Esophagus squamous epithelium (tissue), 5 donors: ENCODE results near the gene METTL3. TPM values are rescaled to one million over a fixed set of nuclear protein-coding genes. Genes with fewer than 3 reads are reported as not detected.

Experiments used
- DNase-seq: peaks from one replicate; lab custom pipeline; 2025; lab: John Stamatoyannopoulos, UW
- H3K27ac ChIP-seq, 4 donors: fragments of 200-600 bp; sonication (generic); one replicate each; pipeline ENCODE4 v1.5.1; 2016 to 2019; ENCODE audit warnings: mild to moderate bottlenecking in 1 of 4
- H3K27me3 ChIP-seq, 4 donors: fragments of 200-600 bp; sonication (generic); 1 replicate in 3 of 4; 2 replicates in 1 of 4; pipeline versions ENCODE4 v1.5.1 to v1.6.0; 2017 to 2021; ENCODE audit warnings: antibody characterized with exemption in 1 of 4
- H3K36me3 ChIP-seq, 3 donors: fragments of 200-600 bp; sonication (generic); one replicate each; pipeline ENCODE4 v1.5.1; 2016 to 2019
- H3K4me1 ChIP-seq, 3 donors: fragments of 200-600 bp; sonication (generic); one replicate each; pipeline ENCODE4 v1.5.1; 2017 to 2019
- H3K4me3 ChIP-seq, 4 donors: fragments of 200-600 bp; sonication (generic); 1 replicate in 3 of 4; 2 replicates in 1 of 4; pipeline ENCODE4 v1.5.1; 2016 to 2019; ENCODE audit warnings: mild to moderate bottlenecking in 2 of 4, moderate library complexity in 1 of 4
- H3K9me3 ChIP-seq, 3 donors: fragments of 200-600 bp; sonication (generic); one replicate each; pipeline ENCODE4 v1.5.1; 2016 to 2019
- POLR2A ChIP-seq, 4 donors: fragments of 450-650 bp; IDR thresholded peaks; one replicate each; pipeline ENCODE4 v1.6.1; 2017; ENCODE audit warnings: antibody characterized with exemption in 4 of 4, mild to moderate bottlenecking in 4 of 4, moderate library complexity in 3 of 4
- WGBS, 2 donors: methylation state at CpG; one replicate each; pipeline ENCODE4 v1.1.5; 2018; 5-methylcytosine and 5-hydroxymethylcytosine counted together
- intact Hi-C: fragments of 100-400 bp; cut with DNase I; formaldehyde crosslinking; loops from one replicate; pipeline ENCODE4 v1.15.0; 2022
- total RNA-seq, 4 donors: library from RNA; depleted of rRNA; stranded (reverse); fragments of >200 nt; gene quantifications; one replicate each; pipeline ENCODE4 v1.1.0, GENCODE V29; 2016
- TF ChIP-seq, protein P1 (sequence below), 6 experiments: fragments of 450-650 bp in 4 of 6; fragments of 200-600 bp in 2 of 6; sonication (generic) in 2 of 6; IDR thresholded peaks; one replicate each; pipeline ENCODE4 v1.5.1; 2016 to 2019; ENCODE audit warnings: antibody characterized with exemption in 6 of 6, mild to moderate bottlenecking in 4 of 6, moderate library complexity in 4 of 6
- donor health status: DM: yes; HTN: yes; CAD: no.

The METTL3 gene
- total RNA-seq, 4 donors from 2014 or later = 26.0 to 65.0 (median 33.7) TPM

DNA sequence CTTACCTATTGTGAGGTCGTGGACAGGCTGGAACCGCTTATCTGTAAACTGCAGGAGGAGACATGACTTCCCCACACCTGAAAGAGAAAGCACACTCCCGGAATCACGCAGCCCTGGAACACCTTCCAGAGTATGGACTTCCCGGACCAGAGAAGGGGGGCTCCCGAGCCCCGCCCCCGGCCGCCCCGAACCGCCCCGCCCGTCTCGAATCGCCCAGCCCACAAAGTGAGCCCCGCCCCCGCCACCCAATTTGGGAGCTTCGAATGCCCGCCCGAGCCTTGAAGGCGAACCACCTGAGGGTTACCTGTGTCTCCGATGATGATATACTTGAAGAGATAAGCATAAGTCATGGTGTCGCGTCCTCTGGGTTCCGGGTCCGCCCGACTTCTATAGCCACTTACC, 34.6 kb downstream of the METTL3 start:
- 0 to 1% methylated on average over 9 to 11 of the region's 27 CpGs for WGBS, 2 donors
- peak overlapping the region; percentile 92 to 96 (median 95) for H3K27ac ChIP-seq
- peaks cover 10 to 34% (median 16%) of the 10 kb centered on the region in 3 donors for H3K4me1 ChIP-seq
- H3K36me3 ChIP-seq = peaks cover 0 to 53% (median 7%) of the 10 kb centered on the region in 3 donors
- H3K9me3 ChIP-seq = no peaks in the 10 kb centered on the region
- H3K27me3 ChIP-seq = no peaks in the 10 kb centered on the region
- intact Hi-C loops = no loop called here
- no peak for DNase-seq
- TF ChIP-seq, protein P1, sequence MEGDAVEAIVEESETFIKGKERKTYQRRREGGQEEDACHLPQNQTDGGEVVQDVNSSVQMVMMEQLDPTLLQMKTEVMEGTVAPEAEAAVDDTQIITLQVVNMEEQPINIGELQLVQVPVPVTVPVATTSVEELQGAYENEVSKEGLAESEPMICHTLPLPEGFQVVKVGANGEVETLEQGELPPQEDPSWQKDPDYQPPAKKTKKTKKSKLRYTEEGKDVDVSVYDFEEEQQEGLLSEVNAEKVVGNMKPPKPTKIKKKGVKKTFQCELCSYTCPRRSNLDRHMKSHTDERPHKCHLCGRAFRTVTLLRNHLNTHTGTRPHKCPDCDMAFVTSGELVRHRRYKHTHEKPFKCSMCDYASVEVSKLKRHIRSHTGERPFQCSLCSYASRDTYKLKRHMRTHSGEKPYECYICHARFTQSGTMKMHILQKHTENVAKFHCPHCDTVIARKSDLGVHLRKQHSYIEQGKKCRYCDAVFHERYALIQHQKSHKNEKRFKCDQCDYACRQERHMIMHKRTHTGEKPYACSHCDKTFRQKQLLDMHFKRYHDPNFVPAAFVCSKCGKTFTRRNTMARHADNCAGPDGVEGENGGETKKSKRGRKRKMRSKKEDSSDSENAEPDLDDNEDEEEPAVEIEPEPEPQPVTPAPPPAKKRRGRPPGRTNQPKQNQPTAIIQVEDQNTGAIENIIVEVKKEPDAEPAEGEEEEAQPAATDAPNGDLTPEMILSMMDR (IDR thresholded peaks at IDR 0.05) = no peak
- TF ChIP-seq POLR2A (IDR thresholded peaks at IDR 0.05) = no peak
- H3K4me3 ChIP-seq = peak overlapping the region; percentile 64 to 90 (median 77)

DNA sequence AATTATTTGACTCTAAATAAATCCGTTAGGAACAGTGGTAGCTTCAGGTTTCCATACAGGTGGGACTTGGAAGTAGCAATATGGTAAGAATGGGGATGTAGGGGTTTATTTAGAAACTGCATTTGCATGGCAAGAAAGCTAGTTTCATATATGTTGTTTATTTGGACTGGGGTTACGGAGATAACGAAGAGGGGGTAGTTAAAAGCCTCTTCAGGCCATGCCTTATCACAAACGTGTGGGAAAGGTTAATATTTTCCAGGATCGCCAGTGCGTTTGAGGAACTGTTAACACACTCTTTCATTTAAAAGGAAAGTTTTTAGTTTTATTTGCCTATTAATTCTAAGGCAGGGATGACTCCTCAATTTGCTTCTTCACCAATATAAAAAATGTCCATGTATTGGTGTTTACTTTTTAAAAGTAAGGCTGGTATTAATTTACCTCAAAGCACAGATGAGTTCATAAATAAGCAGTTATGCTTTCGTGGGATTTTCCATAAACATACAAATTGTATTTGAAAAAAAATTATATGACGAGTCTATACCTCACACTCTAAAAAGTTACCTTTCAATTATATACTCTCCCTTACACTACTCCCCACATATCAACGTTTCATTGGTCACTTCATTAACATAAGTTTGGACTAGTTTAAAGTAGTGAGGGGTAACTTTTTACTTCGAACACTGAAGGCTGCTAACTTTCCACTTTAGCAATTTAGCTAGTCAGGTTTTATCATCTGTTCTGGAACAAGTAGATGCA, 35.2 kb downstream of the METTL3 start:
- H3K36me3 ChIP-seq = peaks cover 0 to 53% (median 2%) of the 10 kb centered on the region in 3 donors
- no peaks in the 10 kb centered on the region for H3K9me3 ChIP-seq
- peak overlapping the region; percentile 92 to 96 (median 95) for H3K27ac ChIP-seq
- H3K4me3 ChIP-seq = peak overlapping the region; percentile 64 to 90 (median 77)
- H3K4me1 ChIP-seq = peaks cover 10 to 34% (median 16%) of the 10 kb centered on the region in 3 donors
- intact Hi-C loops = no loop called here
- 29 to 30% methylated on average over 10 of the region's 10 CpGs for WGBS, 2 donors
- H3K27me3 ChIP-seq = no peaks in the 10 kb centered on the region
- no peak for TF ChIP-seq POLR2A (IDR thresholded peaks at IDR 0.05)
- TF ChIP-seq, protein P1 (IDR thresholded peaks at IDR 0.05) = no peak
- DNase-seq = no peak

DNA sequence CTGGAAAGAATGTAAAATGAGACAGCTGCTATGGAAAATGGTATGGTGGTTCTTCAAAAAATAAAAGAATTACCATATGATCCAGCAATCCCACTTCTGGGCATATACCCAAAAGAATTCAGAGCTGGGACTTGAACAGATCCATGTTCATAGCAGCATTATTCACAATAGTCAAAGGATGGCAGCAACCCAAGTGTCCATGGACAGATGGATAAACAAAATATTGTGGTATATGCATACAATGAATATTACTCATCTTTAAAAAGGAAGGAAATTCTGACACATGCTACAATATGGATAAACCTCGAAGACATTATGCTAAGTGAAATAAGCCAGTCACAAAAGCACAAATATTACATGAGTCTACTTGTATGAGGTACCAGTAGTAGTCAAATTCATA, 43.5 kb downstream of the METTL3 start:
- H3K36me3 ChIP-seq = peaks cover 0 to 97% (median 35%) of the 10 kb centered on the region in 3 donors
- H3K9me3 ChIP-seq = no peaks in the 10 kb centered on the region
- whole genome bisulfite sequencing, 2 donors = 37 to 41% methylated on average over 1 of the region's 1 CpG
- no peaks in the 10 kb centered on the region for H3K4me1 ChIP-seq
- no peaks in the 10 kb centered on the region for H3K27me3 ChIP-seq
- no peak overlapping the region for H3K4me3 ChIP-seq
- intact Hi-C loops = no loop called here
- DNase-seq = no peak
- H3K27ac ChIP-seq = no peak overlapping the region
- TF ChIP-seq POLR2A (IDR thresholded peaks at IDR 0.05) = no peak
- TF ChIP-seq, protein P1 (IDR thresholded peaks at IDR 0.05) = no peak

DNA sequence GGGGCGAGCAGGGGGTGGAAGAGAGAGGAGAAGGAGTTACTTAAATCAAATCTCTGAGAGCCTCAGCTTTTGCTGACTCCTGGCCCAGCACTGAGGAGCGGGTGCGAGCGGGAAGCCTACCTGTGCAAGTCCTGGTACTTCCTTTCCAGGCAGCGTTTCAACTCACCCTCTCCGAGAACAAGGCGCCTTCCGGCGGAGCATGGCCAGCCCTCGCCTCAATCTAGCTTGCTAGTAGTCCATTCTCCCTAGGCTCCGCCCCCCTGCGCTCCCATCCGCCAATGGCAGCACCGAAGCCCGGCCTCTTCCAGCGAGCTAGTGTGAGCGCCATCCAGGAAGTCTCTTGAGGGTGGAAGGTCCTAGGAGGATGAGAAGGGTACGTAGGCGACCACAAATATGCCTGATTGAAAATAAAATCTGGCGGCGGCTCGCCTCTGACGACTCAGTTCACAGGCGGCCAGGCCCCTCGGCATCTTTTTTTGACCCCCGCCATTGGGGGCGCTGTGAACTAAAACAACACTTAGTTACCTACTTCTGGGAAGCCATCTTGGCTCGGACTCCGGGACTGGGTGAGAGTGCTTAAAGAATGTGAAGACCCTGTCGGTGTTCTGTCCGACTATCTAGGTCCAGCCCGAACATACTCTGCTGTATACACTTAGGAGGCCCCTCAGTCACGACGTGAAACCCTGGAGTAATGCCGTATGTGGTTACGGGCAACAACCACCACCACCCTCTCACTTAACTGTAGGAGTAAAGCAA, 55.0 kb downstream of the METTL3 start, which contains the start of gene CHD8:
Gene CHD8, minus strand, starts transcription at position 212 of the 756 bp plus-strand sequence. CDS start 24,480 bp downstream, outside the sequence.
- peak within 1 kb of the TSS; percentile 92 to 99 (median 96) for H3K27ac ChIP-seq
- 1 to 2% methylated on average over 25 to 27 of the region's 36 CpGs for WGBS, 2 donors
- H3K36me3 ChIP-seq = peaks cover 0 to 33% (median under 1%) of the 10 kb centered on the region in 3 donors
- DNase-seq = peak; percentile 96
- intact Hi-C loops = no loop called here
- H3K9me3 ChIP-seq = no peaks in the 10 kb centered on the region
- peak within 1 kb of the TSS; percentile 61 to 93 (median 88) for H3K4me3 ChIP-seq
- H3K4me1 ChIP-seq = peaks cover 12 to 47% (median 16%) of the 10 kb centered on the region in 3 donors
- H3K27me3 ChIP-seq = no peaks in the 10 kb centered on the region
- TF ChIP-seq POLR2A (IDR thresholded peaks at IDR 0.05) = peak in 2 of 4 donors; percentile 54 to 77
- TF ChIP-seq, protein P1 (IDR thresholded peaks at IDR 0.05) = peak; percentile 46 to 72 (median 54)
